ENCODE measurements around the gene ARX. TPM values are rescaled to one million over a fixed set of nuclear protein-coding genes. Genes with fewer than 3 reads are reported as not detected.
A peak's percentile ranks its signal among the peaks of the same experiment; 100 is the strongest.

The ARX gene
- total RNA-seq, 1 donor from 2014 or later = not detected

DNA sequence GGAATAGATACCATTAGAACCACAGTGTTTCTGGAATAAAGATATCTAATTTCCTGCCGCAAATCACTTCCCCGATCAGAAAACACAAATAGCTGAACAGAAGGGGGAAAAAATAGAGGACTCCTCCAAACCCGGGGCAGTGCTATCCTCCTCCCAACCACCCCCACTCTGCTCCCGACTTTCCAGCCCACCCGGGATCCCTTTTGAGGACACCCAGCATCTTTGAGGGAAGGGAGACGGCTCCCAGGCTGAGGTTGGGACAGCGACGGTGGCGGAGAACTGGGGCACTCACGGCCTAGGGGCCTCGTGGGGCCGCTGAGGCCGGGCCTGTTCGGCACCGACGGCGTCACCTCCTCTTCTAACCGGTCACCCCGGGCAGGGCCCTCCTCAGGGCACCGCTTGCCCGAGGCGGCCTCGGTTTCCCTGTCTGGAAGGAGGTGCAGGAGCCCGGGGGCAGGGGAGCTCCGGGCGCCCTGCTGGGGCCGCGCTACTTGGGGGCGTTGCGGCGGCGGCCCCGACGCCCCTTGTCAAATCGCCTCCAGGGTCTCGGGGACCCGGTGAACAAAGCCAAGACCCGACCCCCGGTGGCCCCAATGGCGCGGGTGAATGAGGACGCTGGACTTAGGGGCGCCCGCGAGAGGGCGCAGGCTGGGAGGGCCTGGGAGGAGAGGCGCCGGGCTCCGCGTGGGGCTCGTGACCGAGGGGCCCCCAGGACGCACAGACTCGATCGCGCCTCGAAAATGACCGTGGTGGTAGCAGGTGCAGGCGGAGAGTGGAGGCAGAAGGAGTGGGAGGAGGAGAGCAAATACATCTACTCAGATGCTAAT, 6.9 kb upstream of the ARX start:
- Histone ChIP-seq H4K20me1 (ENCODE audit: insufficient read depth, low read length) (no peaks in the 10 kb centered on the region), H3K4me1 (ENCODE audit: insufficient read depth, low read length) (peaks cover 2% of the 10 kb centered on the region), H2AFZ (ENCODE audit: low read depth, low read length) (no peak overlapping the region), H3K36me3 (ENCODE audit: insufficient read depth, low read length) (no peaks in the 10 kb centered on the region), H3K4me2 (ENCODE audit: low read length) (no peak overlapping the region), H3K9ac (ENCODE audit: low read length) (no peak overlapping the region), H3K9me3 (ENCODE audit: insufficient read depth, low read depth, low read length) (no peaks in the 10 kb centered on the region), H3K27ac (ENCODE audit: low read depth, low read length) (no peak overlapping the region), H3K4me3 (ENCODE audit: insufficient read depth, low read depth, low read length) (no peak overlapping the region), H3K79me2 (ENCODE audit: insufficient read depth, low read length) (no peaks in the 10 kb centered on the region), H3K27me3 (ENCODE audit: insufficient read depth, low read length) (peaks cover 58% of the 10 kb centered on the region)
- no peak overlapping the region for H3K27ac Mint-ChIP-seq (ENCODE audit: unreplicated experiment)
- FAIRE-seq (peak; percentile 39), DNase-seq (ENCODE audit: low read depth) (no peak)
- H3K4me3 Mint-ChIP-seq (ENCODE audit: unreplicated experiment) = no peak overlapping the region
- peaks cover 4% of the 10 kb centered on the region for H3K9me3 Mint-ChIP-seq (ENCODE audit: unreplicated experiment)
- peak; percentile 91 for TF ChIP-seq EZH2 (IDR thresholded peaks at IDR 0.05; ENCODE audit: insufficient read depth, low read length)
- TF ChIP-seq, protein P1, sequence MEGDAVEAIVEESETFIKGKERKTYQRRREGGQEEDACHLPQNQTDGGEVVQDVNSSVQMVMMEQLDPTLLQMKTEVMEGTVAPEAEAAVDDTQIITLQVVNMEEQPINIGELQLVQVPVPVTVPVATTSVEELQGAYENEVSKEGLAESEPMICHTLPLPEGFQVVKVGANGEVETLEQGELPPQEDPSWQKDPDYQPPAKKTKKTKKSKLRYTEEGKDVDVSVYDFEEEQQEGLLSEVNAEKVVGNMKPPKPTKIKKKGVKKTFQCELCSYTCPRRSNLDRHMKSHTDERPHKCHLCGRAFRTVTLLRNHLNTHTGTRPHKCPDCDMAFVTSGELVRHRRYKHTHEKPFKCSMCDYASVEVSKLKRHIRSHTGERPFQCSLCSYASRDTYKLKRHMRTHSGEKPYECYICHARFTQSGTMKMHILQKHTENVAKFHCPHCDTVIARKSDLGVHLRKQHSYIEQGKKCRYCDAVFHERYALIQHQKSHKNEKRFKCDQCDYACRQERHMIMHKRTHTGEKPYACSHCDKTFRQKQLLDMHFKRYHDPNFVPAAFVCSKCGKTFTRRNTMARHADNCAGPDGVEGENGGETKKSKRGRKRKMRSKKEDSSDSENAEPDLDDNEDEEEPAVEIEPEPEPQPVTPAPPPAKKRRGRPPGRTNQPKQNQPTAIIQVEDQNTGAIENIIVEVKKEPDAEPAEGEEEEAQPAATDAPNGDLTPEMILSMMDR (IDR thresholded peaks at IDR 0.05; ENCODE audit: insufficient read depth, low read depth, low read length) = no peak
- no peaks in the 10 kb centered on the region for H3K4me1 Mint-ChIP-seq (ENCODE audit: low read depth, unreplicated experiment)
- H3K36me3 Mint-ChIP-seq (ENCODE audit: low read depth, unreplicated experiment) = peaks cover 3% of the 10 kb centered on the region
- peaks cover 52% of the 10 kb centered on the region for H3K27me3 Mint-ChIP-seq (ENCODE audit: low read depth, unreplicated experiment)

DNA sequence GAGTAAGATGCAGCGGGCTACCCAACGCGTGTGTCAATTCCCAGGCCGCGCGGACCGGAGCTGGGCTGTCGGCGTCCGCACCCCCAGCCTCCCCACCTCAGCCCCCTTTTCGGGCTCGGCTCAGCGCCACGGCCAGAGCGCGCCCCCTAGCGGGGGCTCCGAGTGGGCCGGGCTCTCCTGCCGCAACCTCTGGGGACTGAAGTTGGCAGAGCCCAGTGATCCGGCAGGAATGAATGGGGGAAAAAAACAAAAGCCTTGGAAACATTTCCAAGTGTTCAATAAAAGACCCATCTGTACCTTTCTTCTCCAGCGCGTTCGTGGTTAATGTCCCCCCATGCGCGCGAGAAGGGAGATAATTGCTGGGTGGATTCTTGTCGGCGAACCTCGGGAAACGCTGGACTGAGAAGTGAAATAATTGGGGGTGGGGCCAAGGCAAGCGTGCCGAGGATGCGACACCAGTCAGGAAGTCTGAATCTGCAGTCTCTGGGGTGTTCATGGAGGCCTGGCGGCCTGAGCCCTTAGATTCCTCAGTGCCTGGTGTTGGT, 5.2 kb upstream of the ARX start:
- H3K4me2 ChIP-seq (ENCODE audit: low read length) = peak overlapping the region; percentile 73
- no peaks in the 10 kb centered on the region for H3K79me2 ChIP-seq (ENCODE audit: insufficient read depth, low read length)
- H3K27me3 Mint-ChIP-seq (ENCODE audit: low read depth, unreplicated experiment) = peaks cover 67% of the 10 kb centered on the region
- H2AFZ ChIP-seq (ENCODE audit: low read depth, low read length) = no peak overlapping the region
- peaks cover 72% of the 10 kb centered on the region for H3K27me3 ChIP-seq (ENCODE audit: insufficient read depth, low read length)
- H3K9ac ChIP-seq (ENCODE audit: low read length) = no peak overlapping the region
- H3K9me3 Mint-ChIP-seq (ENCODE audit: unreplicated experiment) = peaks cover 4% of the 10 kb centered on the region
- H3K9me3 ChIP-seq (ENCODE audit: insufficient read depth, low read depth, low read length) = no peaks in the 10 kb centered on the region
- peaks cover 2% of the 10 kb centered on the region for H3K4me1 ChIP-seq (ENCODE audit: insufficient read depth, low read length)
- no peaks in the 10 kb centered on the region for H3K36me3 ChIP-seq (ENCODE audit: insufficient read depth, low read length)
- peak overlapping the region; percentile 39 for H3K4me3 ChIP-seq (ENCODE audit: insufficient read depth, low read depth, low read length)
- peaks cover 3% of the 10 kb centered on the region for H3K36me3 Mint-ChIP-seq (ENCODE audit: low read depth, unreplicated experiment)
- DNase-seq (ENCODE audit: low read depth) (no peak), FAIRE-seq (no peak)
- TF ChIP-seq, protein P1 (IDR thresholded peaks at IDR 0.05; ENCODE audit: insufficient read depth, low read depth, low read length) = peak; percentile 20
- no peak for TF ChIP-seq EZH2 (IDR thresholded peaks at IDR 0.05; ENCODE audit: insufficient read depth, low read length)
- no peaks in the 10 kb centered on the region for H4K20me1 ChIP-seq (ENCODE audit: insufficient read depth, low read length)
- no peak overlapping the region for H3K4me3 Mint-ChIP-seq (ENCODE audit: unreplicated experiment)
- H3K27ac Mint-ChIP-seq (ENCODE audit: unreplicated experiment) = no peak overlapping the region
- H3K4me1 Mint-ChIP-seq (ENCODE audit: low read depth, unreplicated experiment) = peaks cover 2% of the 10 kb centered on the region
- no peak overlapping the region for H3K27ac ChIP-seq (ENCODE audit: low read depth, low read length)
